Endodermal cell (in vitro differentiated cells): ENCODE data around the gene JAZF1. TPM values are rescaled to one million over a fixed set of nuclear protein-coding genes. Genes with fewer than 3 reads are reported as not detected.

Experiments
- DNase-seq: peaks from one replicate; pipeline ENCODE4 v3.0.0-alpha.2; 2017
- H3K27ac ChIP-seq: 2 replicates; pipeline ENCODE4 v1.5.1; 2013; ENCODE audit warnings: mild to moderate bottlenecking, low read depth, low read length, moderate library complexity
- H3K27me3 ChIP-seq: 2 replicates; pipeline ENCODE4 v1.6.1; 2013; ENCODE audit warnings: mild to moderate bottlenecking, low read length, moderate library complexity; ENCODE audit not compliant: insufficient read depth, control insufficient read depth, poor library complexity, severe bottlenecking
- H3K36me3 ChIP-seq: 2 replicates; pipeline ENCODE4 v1.7.0; 2013; ENCODE audit warnings: mild to moderate bottlenecking, low read length, moderate library complexity; ENCODE audit not compliant: control insufficient read depth, insufficient read depth
- H3K4me1 ChIP-seq: one replicate; pipeline ENCODE4 v1.7.0; 2013; ENCODE audit warnings: low read length; ENCODE audit not compliant: control insufficient read depth, insufficient read depth
- H3K4me3 ChIP-seq: 2 replicates; pipeline ENCODE4 v1.5.1; 2013; ENCODE audit warnings: mild to moderate bottlenecking, low read length, moderate library complexity
- H3K9ac ChIP-seq: 2 replicates; pipeline ENCODE4 v1.6.1; 2013; ENCODE audit warnings: mild to moderate bottlenecking, low read length, moderate library complexity; ENCODE audit not compliant: poor library complexity, severe bottlenecking; ENCODE audit errors: extremely low read depth
- H3K9me3 ChIP-seq: 2 replicates; pipeline ENCODE4 v1.6.1; 2013; ENCODE audit warnings: mild to moderate bottlenecking, low read length, moderate library complexity; ENCODE audit not compliant: control insufficient read depth
- H3K27ac Mint-ChIP-seq: 2 replicates; pipeline ENCODE4 v1.8.0; 2020; ENCODE audit warnings: mixed read lengths
- H3K27me3 Mint-ChIP-seq: 2 replicates; pipeline ENCODE4 v1.8.0; 2021; ENCODE audit warnings: mild to moderate bottlenecking, mixed read lengths; ENCODE audit not compliant: insufficient read depth
- H3K36me3 Mint-ChIP-seq: 2 replicates; pipeline ENCODE4 v1.8.0; 2020; ENCODE audit warnings: low read depth, mixed read lengths
- H3K4me1 Mint-ChIP-seq: 2 replicates; pipeline ENCODE4 v1.8.0; 2020; ENCODE audit warnings: mixed read lengths
- H3K4me3 Mint-ChIP-seq: 2 replicates; pipeline ENCODE4 v1.8.0; 2020; ENCODE audit warnings: mild to moderate bottlenecking, moderate library complexity, mixed read lengths
- H3K9me3 Mint-ChIP-seq: 2 replicates; pipeline ENCODE4 v1.8.0; 2020; ENCODE audit warnings: mild to moderate bottlenecking, mixed read lengths
- CTCF ChIP-seq: fragments of 200-600 bp; sonication (generic); conservative IDR thresholded peaks from 2 replicates; pipeline ENCODE4 v1.5.0; 2021; ENCODE audit warnings: antibody characterized with exemption, mild to moderate bottlenecking
- WGBS, 2 experiments: methylation state at CpG; one replicate each; pipeline versions ENCODE4 v1.1.5 to v1.1.7; 2013; ENCODE audit warnings: missing lambda C conversion rate in 2 of 2, mixed read lengths in 1 of 2; ENCODE audit not compliant: insufficient coverage in 1 of 2, insufficient read length in 1 of 2; 5-methylcytosine and 5-hydroxymethylcytosine counted together
- total RNA-seq, 2 donors: library from RNA; stranded (reverse); fragmentation: NEBNext Ultra II Directional in 1 of 2; extraction: Animal tissue kit (Norgen Biotek cat#: 25700) in 1 of 2; gene quantifications; 2 replicates in 1 of 2; 3 replicates in 1 of 2; pipeline ENCODE4 v1.2.1, GENCODE V29; 2021

Gene JAZF1
- total RNA-seq, 2 donors from 2014 or later, result 18.3 to 33.6 TPM

- no peak for TF ChIP-seq CTCF
- H3K4me1 ChIP-seq, result peaks cover 3% of the 10 kb centered on the region
- H3K9me3 Mint-ChIP-seq, result no peaks in the 10 kb centered on the region
- no peak overlapping the region for H3K9ac ChIP-seq
- DNase-seq, result no peak
- no peak overlapping the region for H3K27ac Mint-ChIP-seq
- H3K36me3 ChIP-seq, result peaks cover 5% of the 10 kb centered on the region
- H3K27me3 Mint-ChIP-seq, result no peaks in the 10 kb centered on the region
- H3K36me3 Mint-ChIP-seq, result peaks cover 16% of the 10 kb centered on the region
- H3K9me3 ChIP-seq, result no peaks in the 10 kb centered on the region
- H3K4me3 ChIP-seq, result no peak overlapping the region
- no peak overlapping the region for H3K27ac ChIP-seq
- H3K27me3 ChIP-seq, result no peaks in the 10 kb centered on the region
- H3K4me1 Mint-ChIP-seq, result peaks cover 11% of the 10 kb centered on the region
- H3K4me3 Mint-ChIP-seq, result no peak overlapping the region
Observed at GRCh38 chr7:27895551-27895950, 285.0 kb downstream of the JAZF1 start.

GRCh38 chr7:27890205-27890849, 290.3 kb downstream of the JAZF1 start:
- whole genome bisulfite sequencing, 2 experiments, result 100% methylated on average over 1 of the region's 1 CpG; no CpG with 5 or more reads in 1 of the 2 experiments

GRCh38 chr7:27889800-27890199, 290.8 kb downstream of the JAZF1 start:
- no peak for TF ChIP-seq CTCF
- Histone ChIP-seq H3K27me3 (no peaks in the 10 kb centered on the region), H3K4me3 (no peak overlapping the region), H3K36me3 (peaks cover 10% of the 10 kb centered on the region), H3K4me1 (no peaks in the 10 kb centered on the region), H3K9ac (no peak overlapping the region), H3K27ac (no peak overlapping the region), H3K9me3 (peaks cover 5% of the 10 kb centered on the region)
- no peak overlapping the region for H3K27ac Mint-ChIP-seq
- no peaks in the 10 kb centered on the region for H3K4me1 Mint-ChIP-seq
- peaks cover 36% of the 10 kb centered on the region for H3K36me3 Mint-ChIP-seq
- 94 to 100% methylated on average over 2 to 3 of the region's 3 CpGs for WGBS, 2 experiments
- no peak overlapping the region for H3K4me3 Mint-ChIP-seq
- DNase-seq, result no peak
- H3K27me3 Mint-ChIP-seq, result no peaks in the 10 kb centered on the region
- peaks cover 2% of the 10 kb centered on the region for H3K9me3 Mint-ChIP-seq

More at GRCh38 chr7:27890205-27890849, 290.3 kb downstream of the JAZF1 start:
- no peak overlapping the region for H3K4me3 Mint-ChIP-seq
- no peak overlapping the region for H3K4me3 ChIP-seq
- no peak overlapping the region for H3K9ac ChIP-seq
- no peaks in the 10 kb centered on the region for H3K4me1 ChIP-seq
- no peaks in the 10 kb centered on the region for H3K4me1 Mint-ChIP-seq
- peaks cover 5% of the 10 kb centered on the region for H3K9me3 ChIP-seq
- no peak for DNase-seq
- H3K27me3 Mint-ChIP-seq, result no peaks in the 10 kb centered on the region
- peaks cover 10% of the 10 kb centered on the region for H3K36me3 ChIP-seq
- H3K27ac ChIP-seq, result no peak overlapping the region
- H3K9me3 Mint-ChIP-seq, result peaks cover 2% of the 10 kb centered on the region
- no peak for TF ChIP-seq CTCF
- H3K27ac Mint-ChIP-seq, result no peak overlapping the region
- H3K36me3 Mint-ChIP-seq, result peaks cover 36% of the 10 kb centered on the region
- no peaks in the 10 kb centered on the region for H3K27me3 ChIP-seq
